Activated T-cell treated with anti-CD3 and anti-CD28 coated beads, Interleukin-2, amount 50 U/mL, for 72 hours (primary cell): Measurements from ENCODE around the gene PBX1. TPM values are rescaled to one million over a fixed set of nuclear protein-coding genes. Genes with fewer than 3 reads are reported as not detected.

ENCODE experiments used
- ATAC-seq, 2 donors: fragments of 150-1000 bp; cut with Tn5 transposase; replicated peaks in 1 of 2; 2 replicates each; pipeline ENCODE4 v1.10.0; 2021; ENCODE audit warnings: moderate library complexity in 2 of 2, mild to moderate bottlenecking in 1 of 2
- DNase-seq, 2 donors: peaks; one replicate each; pipeline ENCODE4 v3.0.0; 2021 to 2022; ENCODE audit warnings: mixed read lengths in 1 of 2
- H3K27ac Mint-ChIP-seq: one replicate; pipeline ENCODE4 v1.8.0; 2022; ENCODE audit warnings: mild to moderate bottlenecking, moderate library complexity, mixed read lengths
- H3K27me3 Mint-ChIP-seq: one replicate; pipeline ENCODE4 v1.8.0; 2022; ENCODE audit warnings: low read depth, mixed read lengths
- H3K36me3 Mint-ChIP-seq, 2 donors: one replicate each; pipeline ENCODE4 v1.8.0; 2022; ENCODE audit warnings: mixed read lengths in 2 of 2, mild to moderate bottlenecking in 1 of 2; ENCODE audit not compliant: insufficient read depth in 2 of 2
- H3K4me1 Mint-ChIP-seq: one replicate; pipeline ENCODE4 v1.8.0; 2022; ENCODE audit warnings: low read depth, mixed read lengths
- H3K4me3 Mint-ChIP-seq, 2 donors: one replicate each; pipeline ENCODE4 v1.8.0; 2022; ENCODE audit warnings: mild to moderate bottlenecking in 2 of 2, mixed read lengths in 2 of 2, moderate library complexity in 2 of 2
- H3K9me3 Mint-ChIP-seq, 2 donors: one replicate each; pipeline ENCODE4 v1.8.0; 2022; ENCODE audit warnings: mixed read lengths in 2 of 2
- total RNA-seq, 2 donors: library from RNA; stranded (reverse); gene quantifications; one replicate each; pipeline ENCODE4 v1.2.3, GENCODE V29; 2022

PBX1 gene
- total RNA-seq, 2 donors from 2014 or later, result 0.62 to 0.74 TPM

DNA sequence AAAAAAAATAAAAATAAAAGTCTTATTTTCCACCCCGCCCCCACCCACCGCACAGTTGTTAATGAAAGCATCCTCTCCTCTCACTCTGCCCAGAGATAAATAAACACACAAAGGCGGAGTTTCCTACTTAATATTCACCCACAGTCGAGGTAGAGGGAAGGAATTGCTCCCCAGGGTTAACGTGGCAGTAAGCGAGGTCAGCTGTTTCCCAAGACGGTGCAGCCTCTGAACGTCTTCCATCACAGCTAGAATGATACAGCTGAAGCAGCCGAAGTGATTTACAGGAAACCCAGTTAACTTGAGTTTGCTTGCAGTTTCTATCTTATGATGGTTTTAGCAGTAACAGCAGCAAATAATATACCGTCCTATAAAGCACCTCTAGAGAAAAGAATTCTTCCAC, 283.9 kb downstream of the PBX1 start:
- Mint-ChIP-seq H3K36me3 (no peaks in the 10 kb centered on the region), H3K27me3 (no peaks in the 10 kb centered on the region), H3K27ac (no peak overlapping the region), H3K4me3 (no peak overlapping the region), H3K4me1 (no peaks in the 10 kb centered on the region), H3K9me3 (peaks cover 0 to 3% of the 10 kb centered on the region in 2 donors)
- DNase-seq (no peak), ATAC-seq (no peak)

- Mint-ChIP-seq H3K4me3 (no peak overlapping the region), H3K27ac (no peak overlapping the region), H3K9me3 (peaks cover 0 to 3% of the 10 kb centered on the region in 2 donors), H3K36me3 (no peaks in the 10 kb centered on the region), H3K4me1 (no peaks in the 10 kb centered on the region), H3K27me3 (no peaks in the 10 kb centered on the region)
- no peak for ATAC-seq
- no peak for DNase-seq
Measured at GRCh38 chr1:164843743-164844500, 284.9 kb downstream of the PBX1 start.

DNA sequence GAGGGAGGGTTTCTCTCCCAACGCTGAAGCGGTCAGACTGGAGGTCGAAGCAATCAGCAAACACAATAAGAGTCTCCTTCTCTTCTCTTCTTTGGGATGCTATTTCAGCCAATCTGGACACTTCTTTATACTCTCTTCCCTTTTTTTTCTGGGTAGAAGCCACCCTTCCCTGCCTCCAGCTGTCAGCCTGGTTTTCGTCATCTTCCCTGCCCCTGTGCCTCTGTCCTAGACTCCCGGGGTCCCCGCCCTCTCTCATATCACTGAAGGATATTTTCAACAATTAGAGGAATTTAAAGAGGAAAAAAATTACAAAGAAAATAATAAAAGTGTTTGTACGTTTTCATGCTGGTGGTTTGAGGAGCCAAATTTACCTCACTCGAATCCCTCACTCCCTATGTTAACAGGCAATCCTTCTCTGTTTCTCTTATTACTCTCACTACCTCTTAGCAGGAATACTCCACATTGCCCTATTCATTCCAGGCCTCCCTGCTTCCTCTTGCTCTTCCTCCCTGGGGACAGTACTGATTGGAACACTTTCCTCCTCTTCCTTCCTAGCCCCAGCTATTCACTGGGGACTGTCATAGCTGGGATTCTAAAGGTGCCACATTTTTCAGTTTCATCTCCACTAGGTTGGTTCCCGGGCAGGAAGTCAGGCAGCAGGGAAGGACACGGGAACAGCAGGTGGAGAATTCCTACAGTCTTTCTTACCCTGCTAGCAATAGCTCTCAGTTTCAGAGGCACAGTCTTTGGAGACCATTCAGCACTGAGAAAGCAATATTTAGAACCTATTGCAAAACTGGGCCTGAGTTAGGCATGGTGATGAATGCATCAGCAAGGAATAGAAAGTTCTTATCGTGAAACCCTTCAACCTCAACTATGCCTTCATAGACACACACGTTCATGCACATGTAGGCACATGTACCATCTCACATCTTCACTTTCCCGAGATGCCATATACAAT, 288.0 kb downstream of the PBX1 start:
- Mint-ChIP-seq H3K4me3 (no peak overlapping the region), H3K9me3 (peaks cover 0 to 3% of the 10 kb centered on the region in 2 donors), H3K36me3 (no peaks in the 10 kb centered on the region), H3K27me3 (no peaks in the 10 kb centered on the region), H3K27ac (no peak overlapping the region), H3K4me1 (no peaks in the 10 kb centered on the region)
- no peak for DNase-seq
- no peak for ATAC-seq

- Mint-ChIP-seq H3K4me3 (no peak overlapping the region), H3K27ac (no peak overlapping the region), H3K4me1 (no peaks in the 10 kb centered on the region), H3K36me3 (no peaks in the 10 kb centered on the region), H3K27me3 (no peaks in the 10 kb centered on the region), H3K9me3 (peaks cover 0 to 4% of the 10 kb centered on the region in 2 donors)
- ATAC-seq, result no peak
- DNase-seq, result no peak
Measured at GRCh38 chr1:164853146-164853545, 294.2 kb downstream of the PBX1 start.

GRCh38 chr1:164855716-164856329, 296.8 kb downstream of the PBX1 start:
- Mint-ChIP-seq H3K4me1 (no peaks in the 10 kb centered on the region), H3K36me3 (no peaks in the 10 kb centered on the region), H3K4me3 (no peak overlapping the region), H3K27me3 (no peaks in the 10 kb centered on the region), H3K27ac (no peak overlapping the region), H3K9me3 (peaks cover 0 to 4% of the 10 kb centered on the region in 2 donors)
- ATAC-seq (no peak), DNase-seq (no peak)

DNA sequence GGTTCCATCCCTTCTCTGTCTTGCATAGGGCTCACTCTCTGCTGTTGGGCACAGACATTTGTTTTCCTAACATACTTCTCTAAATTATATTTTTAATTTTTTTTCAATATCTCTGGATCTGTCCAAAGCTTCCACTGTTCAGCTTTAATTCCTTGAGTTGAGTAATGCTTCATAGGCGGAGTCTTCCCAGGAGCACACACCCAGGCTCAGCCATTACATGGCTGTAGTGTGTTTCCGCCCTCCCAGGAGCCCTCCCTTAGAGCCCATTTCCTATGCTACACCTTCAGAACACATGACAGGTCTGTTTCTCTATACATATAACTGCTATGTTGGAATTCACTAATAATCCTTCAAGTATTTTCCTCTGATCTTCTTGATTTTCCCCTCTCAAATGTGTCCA, 297.4 kb downstream of the PBX1 start:
- no peak overlapping the region for H3K4me3 Mint-ChIP-seq
- no peaks in the 10 kb centered on the region for H3K36me3 Mint-ChIP-seq
- peaks cover under 1 to 4% of the 10 kb centered on the region in 2 donors for H3K9me3 Mint-ChIP-seq
- DNase-seq, result no peak
- no peak for ATAC-seq
- no peaks in the 10 kb centered on the region for H3K27me3 Mint-ChIP-seq
- H3K4me1 Mint-ChIP-seq, result no peaks in the 10 kb centered on the region
- no peak overlapping the region for H3K27ac Mint-ChIP-seq

GRCh38 chr1:164857439-164857838, 298.5 kb downstream of the PBX1 start:
- DNase-seq (no peak), ATAC-seq (no peak)
- Mint-ChIP-seq H3K27ac (no peak overlapping the region), H3K36me3 (no peaks in the 10 kb centered on the region), H3K4me1 (no peaks in the 10 kb centered on the region), H3K4me3 (no peak overlapping the region), H3K9me3 (peaks cover 4% of the 10 kb centered on the region in 2 donors), H3K27me3 (no peaks in the 10 kb centered on the region)

GRCh38 chr1:164858096-164858632, 299.2 kb downstream of the PBX1 start:
- no peak overlapping the region for H3K4me3 Mint-ChIP-seq
- no peaks in the 10 kb centered on the region for H3K4me1 Mint-ChIP-seq
- ATAC-seq, result no peak
- H3K27ac Mint-ChIP-seq, result no peak overlapping the region
- DNase-seq, result no peak
- H3K9me3 Mint-ChIP-seq, result peaks cover 4% of the 10 kb centered on the region in 2 donors
- no peaks in the 10 kb centered on the region for H3K27me3 Mint-ChIP-seq
- H3K36me3 Mint-ChIP-seq, result no peaks in the 10 kb centered on the region

DNA sequence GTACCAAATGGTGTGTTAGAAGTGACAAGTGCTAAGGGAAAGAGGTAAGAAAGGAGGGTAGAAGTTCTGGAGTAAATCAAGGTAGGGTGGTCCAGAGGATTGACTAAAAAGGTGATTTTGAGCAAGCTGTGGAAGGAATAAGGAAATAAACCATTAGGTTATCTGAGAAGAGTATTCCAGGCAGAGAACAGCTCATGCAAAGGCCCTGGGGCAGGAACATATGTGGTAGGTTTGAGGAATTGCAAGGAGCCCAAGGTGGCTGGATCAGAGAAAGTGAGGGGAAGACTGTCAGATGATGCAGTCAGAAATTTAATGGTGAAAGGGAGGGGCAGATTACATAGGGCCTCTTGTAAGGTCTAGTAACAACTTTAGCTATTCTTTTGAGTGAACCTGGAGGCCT, 302.6 kb downstream of the PBX1 start:
- peaks cover 3 to 4% of the 10 kb centered on the region in 2 donors for H3K9me3 Mint-ChIP-seq
- ATAC-seq, result no peak
- H3K4me1 Mint-ChIP-seq, result no peaks in the 10 kb centered on the region

DNA sequence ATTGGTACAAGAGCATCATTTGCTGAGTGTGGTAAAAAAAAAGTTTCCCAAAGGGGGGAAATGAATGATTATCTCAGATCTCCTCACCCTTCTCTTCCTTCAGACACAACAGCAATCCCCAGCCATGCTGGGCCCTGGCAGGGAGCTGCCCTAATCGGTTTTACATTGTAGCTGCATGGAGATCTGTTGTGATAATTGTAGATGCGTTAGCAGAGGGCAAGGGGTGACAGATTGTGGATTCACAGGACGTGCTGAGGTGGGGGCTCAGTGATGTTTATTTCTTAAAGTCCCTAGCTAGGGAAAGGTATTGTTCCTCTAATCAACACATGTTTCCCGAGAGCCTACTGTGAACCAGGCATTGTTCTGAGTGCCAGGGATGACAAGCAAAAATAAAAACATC, 304.1 kb downstream of the PBX1 start:
- ATAC-seq, result no peak
- H3K4me1 Mint-ChIP-seq, result no peaks in the 10 kb centered on the region
- no peak for DNase-seq
- H3K27me3 Mint-ChIP-seq, result no peaks in the 10 kb centered on the region
- no peaks in the 10 kb centered on the region for H3K36me3 Mint-ChIP-seq
- H3K4me3 Mint-ChIP-seq, result no peak overlapping the region
- peaks cover 1 to 4% of the 10 kb centered on the region in 2 donors for H3K9me3 Mint-ChIP-seq
- H3K27ac Mint-ChIP-seq, result no peak overlapping the region

More for the DNA sequence above, 302.6 kb downstream of the PBX1 start:
- no peak for DNase-seq
- Mint-ChIP-seq H3K36me3 (no peaks in the 10 kb centered on the region), H3K27ac (no peak overlapping the region), H3K27me3 (no peaks in the 10 kb centered on the region), H3K4me3 (no peak overlapping the region)

- no peak for ATAC-seq
Measured at GRCh38 chr1:164864161-164864560, 305.2 kb downstream of the PBX1 start.

GRCh38 chr1:164865385-164865784, 306.4 kb downstream of the PBX1 start:
- Mint-ChIP-seq H3K9me3 (peaks cover 1 to 4% of the 10 kb centered on the region in 2 donors), H3K4me1 (no peaks in the 10 kb centered on the region), H3K27me3 (no peaks in the 10 kb centered on the region), H3K36me3 (no peaks in the 10 kb centered on the region), H3K4me3 (no peak overlapping the region), H3K27ac (no peak overlapping the region)
- no peak for ATAC-seq
- no peak for DNase-seq

More at GRCh38 chr1:164864161-164864560, 305.2 kb downstream of the PBX1 start:
- H3K36me3 Mint-ChIP-seq, result no peaks in the 10 kb centered on the region
- DNase-seq, result no peak
- H3K4me1 Mint-ChIP-seq, result no peaks in the 10 kb centered on the region
- no peak overlapping the region for H3K27ac Mint-ChIP-seq
- no peak overlapping the region for H3K4me3 Mint-ChIP-seq
- no peaks in the 10 kb centered on the region for H3K27me3 Mint-ChIP-seq
- peaks cover 1 to 4% of the 10 kb centered on the region in 2 donors for H3K9me3 Mint-ChIP-seq

DNA sequence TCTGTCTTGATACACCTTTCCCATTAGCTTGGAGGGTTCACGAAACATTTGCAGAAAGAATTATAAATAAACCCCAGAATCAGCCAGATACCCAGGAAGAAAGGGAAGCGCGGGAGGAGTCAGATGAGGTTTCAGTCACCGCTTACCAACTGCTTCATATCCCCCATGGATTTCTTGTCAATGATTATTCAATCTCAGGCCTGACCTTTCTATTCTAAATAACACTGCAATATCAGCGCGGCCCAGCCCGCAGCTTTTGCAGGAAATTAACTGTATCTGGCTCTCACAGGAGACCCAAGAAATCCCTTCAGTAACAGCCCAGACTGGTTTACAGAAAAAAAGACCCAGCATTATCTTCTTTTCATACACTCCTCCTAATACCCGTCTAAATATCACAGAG, 308.6 kb downstream of the PBX1 start:
- Mint-ChIP-seq H3K9me3 (peaks cover 1 to 3% of the 10 kb centered on the region in 2 donors), H3K27ac (no peak overlapping the region), H3K4me1 (no peaks in the 10 kb centered on the region), H3K4me3 (no peak overlapping the region), H3K27me3 (no peaks in the 10 kb centered on the region), H3K36me3 (no peaks in the 10 kb centered on the region)
- ATAC-seq (no peak), DNase-seq (no peak)
